Stimulated activated CD8-positive, alpha-beta memory T cell treated with anti-CD3 and anti-CD28 coated beads, Interleukin-15, amount 100 ng/mL, for 1 hour (primary cell): ENCODE data around the gene PLCB3.

Experiments used
- DNase-seq: peaks from one replicate; pipeline ENCODE4 v3.0.0-alpha.2; 2020; ENCODE audit warnings: low read depth

Gene PLCB3

DNA sequence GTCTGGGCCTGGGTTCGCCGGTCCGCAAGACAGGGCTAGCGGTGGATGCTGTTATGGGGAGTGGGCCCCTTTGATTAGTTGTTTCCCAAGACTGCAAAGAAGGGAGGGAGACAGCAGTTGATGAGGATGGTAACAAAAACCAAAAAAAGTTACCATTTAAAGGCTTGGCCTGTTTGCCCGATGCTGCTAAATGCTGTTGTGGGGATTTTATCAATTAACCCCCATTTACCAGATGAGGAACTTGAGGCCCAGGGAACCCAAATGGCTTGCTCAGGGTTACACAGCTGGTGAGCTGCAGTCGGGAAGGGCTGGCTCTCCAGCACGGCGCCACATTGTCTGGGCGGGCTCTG, 28.7 kb upstream of the PLCB3 start:
- no peak for DNase-seq

DNA sequence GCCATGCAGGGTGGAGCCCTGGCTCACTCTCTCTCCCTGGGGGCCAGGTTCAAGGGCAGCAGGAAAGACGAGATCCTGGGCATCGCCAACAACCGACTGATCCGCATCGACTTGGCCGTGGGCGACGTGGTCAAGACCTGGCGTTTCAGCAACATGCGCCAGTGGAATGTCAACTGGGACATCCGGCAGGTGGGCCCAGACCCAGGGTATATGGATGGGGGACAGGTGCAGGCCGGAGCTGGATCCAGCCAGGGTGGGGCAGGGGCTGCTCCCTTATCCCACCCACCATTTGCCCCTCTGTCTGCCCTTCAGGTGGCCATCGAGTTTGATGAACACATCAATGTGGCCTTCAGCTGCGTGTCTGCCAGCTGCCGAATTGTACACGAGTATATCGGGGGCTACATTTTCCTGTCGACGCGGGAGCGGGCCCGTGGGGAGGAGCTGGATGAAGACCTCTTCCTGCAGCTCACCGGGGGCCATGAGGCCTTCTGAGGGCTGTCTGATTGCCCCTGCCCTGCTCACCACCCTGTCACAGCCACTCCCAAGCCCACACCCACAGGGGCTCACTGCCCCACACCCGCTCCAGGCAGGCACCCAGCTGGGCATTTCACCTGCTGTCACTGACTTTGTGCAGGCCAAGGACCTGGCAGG, 28.2 kb upstream of the PLCB3 start:
- DNase-seq: no peak

DNA sequence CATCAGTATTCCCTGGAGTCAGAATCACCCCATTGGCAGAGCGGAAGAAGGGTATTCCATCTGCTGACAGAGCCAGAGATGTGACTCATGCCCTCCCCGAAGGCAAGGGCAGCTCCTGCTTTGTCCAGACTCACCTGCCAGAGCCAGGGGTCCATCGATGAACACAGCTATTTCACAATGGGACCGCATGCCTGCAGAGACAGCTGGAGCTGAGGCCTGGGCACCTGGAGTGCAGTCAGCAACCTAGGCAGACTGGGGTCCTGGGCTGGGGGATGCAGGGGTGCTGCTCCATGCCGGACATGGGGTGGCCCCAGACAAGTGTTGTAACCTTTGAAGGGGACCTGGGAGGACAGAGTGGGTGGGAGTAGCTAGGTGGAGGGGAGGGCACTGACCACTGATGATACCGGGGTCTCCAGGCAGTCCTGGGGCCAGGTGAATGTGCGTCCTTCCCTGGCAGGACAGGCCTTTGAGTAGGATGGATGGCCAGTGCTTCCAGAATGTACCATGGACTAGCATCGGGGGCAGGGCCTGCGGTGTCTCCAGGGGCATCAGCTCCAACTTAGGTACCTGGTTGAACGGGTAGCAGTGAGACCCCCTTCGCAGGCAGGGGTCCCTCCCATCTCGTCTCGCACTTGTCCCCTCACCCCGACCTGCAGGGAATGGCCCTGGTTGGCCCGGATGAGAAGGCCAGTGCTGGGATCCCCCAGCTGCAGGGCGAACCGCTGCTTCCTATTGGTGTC, 27.0 kb upstream of the PLCB3 start:
- DNase-seq: no peak

DNA sequence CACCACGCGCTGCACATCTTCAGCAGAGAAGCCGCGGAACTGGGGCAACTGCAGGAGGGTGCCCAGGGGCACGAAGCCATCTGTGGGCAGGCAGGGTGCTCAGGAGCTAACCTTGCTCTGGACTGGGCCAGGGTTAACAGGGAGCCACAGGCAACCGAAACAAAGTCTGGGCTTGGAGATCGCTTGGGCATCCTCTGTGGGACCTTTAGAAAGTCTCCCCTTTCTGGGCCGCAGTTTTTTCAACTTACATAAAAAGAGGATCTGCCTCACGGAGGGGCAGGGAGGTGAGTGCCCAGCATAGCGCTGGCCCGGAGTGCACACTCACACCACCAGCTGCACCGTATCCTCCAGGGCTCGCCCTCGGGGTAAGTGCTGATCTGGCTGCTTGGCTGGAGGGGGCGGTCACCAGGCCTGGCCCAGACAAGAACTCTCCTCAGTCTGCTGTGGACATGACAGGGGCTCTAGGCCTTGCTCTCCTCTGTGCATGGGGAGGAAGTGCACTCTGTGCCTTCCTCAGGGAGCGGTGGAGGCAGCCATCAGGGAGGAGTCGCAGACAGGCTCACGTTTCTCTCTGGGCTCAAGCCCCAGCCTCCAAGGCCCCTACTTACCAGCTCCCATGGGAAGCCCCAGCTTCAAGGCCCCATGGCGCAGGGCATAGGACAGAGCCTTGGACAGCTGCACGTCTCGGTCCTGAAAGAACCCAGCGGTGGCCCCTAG, 26.3 kb upstream of the PLCB3 start:
- no peak for DNase-seq

DNA sequence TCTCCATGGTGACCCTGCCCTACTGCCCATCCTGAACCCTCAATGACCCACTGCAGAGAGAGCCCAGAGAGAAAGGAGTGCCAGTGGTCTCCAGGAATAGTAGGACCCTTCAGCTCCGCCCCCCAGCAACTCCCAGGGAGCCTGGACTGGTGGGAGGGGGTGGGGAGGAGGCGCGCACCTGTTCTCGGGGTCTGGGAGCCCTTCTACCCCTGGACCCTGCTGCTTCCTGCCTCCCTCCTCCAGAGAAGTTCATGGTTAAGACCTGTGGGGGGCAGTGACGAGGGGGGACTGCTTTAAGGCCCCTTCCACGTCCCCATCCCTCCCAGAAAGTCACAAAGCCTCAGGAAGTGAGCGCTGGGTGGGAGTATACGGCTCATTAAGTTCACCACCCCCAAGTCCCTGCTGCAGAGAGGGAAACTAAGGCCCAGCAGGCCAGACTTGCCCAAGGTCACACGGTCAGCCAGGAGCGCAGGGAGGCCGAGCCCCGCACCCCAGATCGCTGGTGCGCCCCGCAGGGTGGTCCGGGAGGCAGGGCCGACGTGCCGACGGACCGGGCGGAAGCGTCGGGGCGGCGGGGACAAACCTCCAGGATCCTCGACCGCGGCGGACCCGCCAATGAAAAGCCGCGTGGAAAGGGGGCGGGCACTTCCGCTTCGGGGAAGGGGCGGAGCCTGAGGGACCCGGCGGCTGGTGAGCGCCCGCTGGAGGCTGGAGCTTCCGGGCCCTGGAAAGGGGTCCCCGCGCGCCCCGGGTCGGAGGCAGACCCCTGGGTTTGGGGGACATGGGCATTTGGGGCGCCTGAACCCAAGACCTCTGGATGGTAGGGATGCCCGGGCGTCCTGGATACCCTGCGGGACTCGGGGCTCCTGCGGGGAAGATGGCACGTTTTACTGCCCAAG, 25.5 kb upstream of the PLCB3 start, which contains the start of the genes NUDT22 and TRPT1:
TSS of gene NUDT22 (plus strand) at position 667 of the 899 bp plus-strand sequence. CDS start 379 bp downstream, outside the sequence.
TSS of gene TRPT1 (minus strand) at position 579 of the 899 bp plus-strand sequence. CDS start at position 253, 326 bp downstream.
- DNase-seq: peak; percentile 86

- DNase-seq: no peak
Observed at GRCh38 chr11:64226507-64227051, 24.8 kb upstream of the PLCB3 start.

DNA sequence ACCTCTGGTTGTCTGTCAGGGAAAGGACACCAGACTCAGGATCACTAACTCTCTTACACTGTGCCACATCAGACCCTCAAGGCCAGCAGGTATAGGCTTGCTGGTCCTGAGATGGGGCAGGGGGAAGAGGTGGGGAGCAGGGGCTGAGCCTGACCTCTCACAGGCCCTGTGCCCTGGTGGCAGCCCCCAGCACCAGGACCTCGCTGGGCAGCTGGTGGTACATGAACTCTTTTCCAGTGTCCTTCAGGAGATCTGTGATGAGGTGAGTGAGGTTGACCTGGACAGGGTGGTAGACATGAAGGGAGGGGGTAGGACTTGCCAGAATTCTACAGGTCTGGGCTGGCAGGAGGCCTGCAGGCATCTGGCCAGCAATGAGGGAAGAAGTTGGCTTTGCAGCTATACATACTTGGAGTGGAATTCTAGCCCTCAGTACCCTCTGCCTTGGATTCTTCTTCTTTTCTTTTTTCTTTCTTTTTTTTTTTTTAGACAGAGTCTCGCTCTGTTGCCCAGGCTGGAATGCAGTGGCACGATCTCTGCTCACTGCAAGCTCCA, 23.8 kb upstream of the PLCB3 start:
- DNase-seq: no peak

DNA sequence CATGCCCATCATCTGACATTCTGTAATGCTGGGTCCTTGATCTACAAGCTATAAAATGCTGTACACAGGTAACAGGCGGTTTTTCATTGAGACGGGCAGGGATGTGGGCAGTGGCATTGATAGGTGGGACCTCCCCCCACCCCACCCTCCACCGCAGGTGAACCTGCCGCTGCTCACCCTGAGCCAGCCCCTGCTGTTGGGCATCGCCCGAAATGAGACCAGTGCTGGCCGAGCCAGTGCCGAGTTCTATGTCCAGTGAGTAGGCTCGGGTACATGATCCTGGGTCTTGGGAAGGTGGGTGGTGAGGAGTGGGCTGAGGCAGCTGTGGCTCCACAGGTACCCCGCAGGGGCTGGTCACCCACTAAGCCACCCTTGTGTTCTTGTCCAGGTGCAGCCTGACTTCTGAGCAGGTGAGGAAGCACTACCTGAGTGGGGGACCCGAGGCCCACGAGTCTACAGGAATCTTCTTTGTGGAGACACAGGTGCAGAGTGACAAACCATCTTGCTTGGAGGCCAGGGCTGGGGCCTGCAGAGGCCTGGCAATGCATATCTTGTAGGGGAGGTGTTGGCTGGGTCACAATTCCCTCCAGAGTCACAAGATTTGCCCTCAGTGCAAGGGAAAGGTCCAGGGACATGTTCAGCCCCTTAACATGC, 22.1 kb upstream of the PLCB3 start:
- no peak for DNase-seq

GRCh38 chr11:64229744-64230170, 21.6 kb upstream of the PLCB3 start:
- DNase-seq: no peak

- DNase-seq: peak; percentile 77
Observed at GRCh38 chr11:64230171-64230984, 21.0 kb upstream of the PLCB3 start, which contains the start of gene DNAJC4. Gene DNAJC4, plus strand, starts transcription at chr11:64230548. Its CDS starts 307 bp downstream, at chr11:64230855.

GRCh38 chr11:64230985-64231365, 20.4 kb upstream of the PLCB3 start:
- DNase-seq: no peak

- DNase-seq: no peak
Observed at GRCh38 chr11:64231546-64231945, 19.8 kb upstream of the PLCB3 start.

- DNase-seq: no peak
Observed at GRCh38 chr11:64232182-64232966, 19.0 kb upstream of the PLCB3 start.

GRCh38 chr11:64232967-64233315, 18.4 kb upstream of the PLCB3 start:
- DNase-seq: no peak

GRCh38 chr11:64233913-64234586, 17.3 kb upstream of the PLCB3 start, which contains the start of gene VEGFB:
Gene VEGFB, plus strand, starts transcription at chr11:64234584. Its CDS starts 250 bp downstream, at chr11:64234834.
- DNase-seq: no peak

- DNase-seq: no peak
Observed at GRCh38 chr11:64234647-64235379, 16.5 kb upstream of the PLCB3 start.

DNA sequence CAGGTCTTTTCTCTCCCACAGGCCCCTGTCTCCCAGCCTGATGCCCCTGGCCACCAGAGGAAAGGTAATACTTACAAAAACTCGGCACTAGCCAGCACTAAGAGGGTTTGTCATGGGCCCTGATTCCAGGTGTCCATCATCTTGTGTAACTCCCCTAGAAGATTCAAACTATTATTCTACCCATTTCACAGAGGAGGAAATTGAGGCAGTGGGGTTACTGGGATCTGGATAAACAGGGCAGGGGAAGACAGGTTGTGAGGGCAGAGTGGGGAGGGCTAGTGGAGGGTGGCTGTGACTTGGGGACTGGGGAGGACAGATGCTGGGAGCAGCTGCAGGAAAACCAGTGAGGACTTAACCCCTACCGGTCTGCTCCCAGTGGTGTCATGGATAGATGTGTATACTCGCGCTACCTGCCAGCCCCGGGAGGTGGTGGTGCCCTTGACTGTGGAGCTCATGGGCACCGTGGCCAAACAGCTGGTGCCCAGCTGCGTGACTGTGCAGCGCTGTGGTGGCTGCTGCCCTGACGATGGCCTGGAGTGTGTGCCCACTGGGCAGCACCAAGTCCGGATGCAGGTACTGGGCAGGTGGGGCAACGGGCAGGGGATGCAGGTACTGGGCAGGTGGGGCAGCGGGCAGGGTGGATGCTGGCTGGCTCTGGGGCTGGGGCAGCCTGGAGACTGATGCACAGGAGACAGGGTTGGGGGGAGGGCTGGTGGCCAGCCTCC, 15.7 kb upstream of the PLCB3 start:
- no peak for DNase-seq
